ENCODE measurements around the gene RNU4-1.

- TF ChIP-seq, protein P1, sequence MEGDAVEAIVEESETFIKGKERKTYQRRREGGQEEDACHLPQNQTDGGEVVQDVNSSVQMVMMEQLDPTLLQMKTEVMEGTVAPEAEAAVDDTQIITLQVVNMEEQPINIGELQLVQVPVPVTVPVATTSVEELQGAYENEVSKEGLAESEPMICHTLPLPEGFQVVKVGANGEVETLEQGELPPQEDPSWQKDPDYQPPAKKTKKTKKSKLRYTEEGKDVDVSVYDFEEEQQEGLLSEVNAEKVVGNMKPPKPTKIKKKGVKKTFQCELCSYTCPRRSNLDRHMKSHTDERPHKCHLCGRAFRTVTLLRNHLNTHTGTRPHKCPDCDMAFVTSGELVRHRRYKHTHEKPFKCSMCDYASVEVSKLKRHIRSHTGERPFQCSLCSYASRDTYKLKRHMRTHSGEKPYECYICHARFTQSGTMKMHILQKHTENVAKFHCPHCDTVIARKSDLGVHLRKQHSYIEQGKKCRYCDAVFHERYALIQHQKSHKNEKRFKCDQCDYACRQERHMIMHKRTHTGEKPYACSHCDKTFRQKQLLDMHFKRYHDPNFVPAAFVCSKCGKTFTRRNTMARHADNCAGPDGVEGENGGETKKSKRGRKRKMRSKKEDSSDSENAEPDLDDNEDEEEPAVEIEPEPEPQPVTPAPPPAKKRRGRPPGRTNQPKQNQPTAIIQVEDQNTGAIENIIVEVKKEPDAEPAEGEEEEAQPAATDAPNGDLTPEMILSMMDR (IDR thresholded peaks at IDR 0.05; ENCODE audit: borderline replicate concordance, extremely low read depth, low read length, poor library complexity, severe bottlenecking), result no peak
- no peak for TF ChIP-seq EZH2 (IDR thresholded peaks at IDR 0.05; ENCODE audit: borderline replicate concordance, low read depth, low read length, severe bottlenecking)
These were observed 45.4 kb downstream of the RNU4-1 start for GRCh38 chr12:120247621-120248030.
